Nephron progenitor cell (in vitro differentiated cells): ENCODE data around the gene EBF4.

Experiments used
- DNase-seq: peaks from one replicate; pipeline ENCODE4 v3.0.0; 2021
- H3K27ac Mint-ChIP-seq: 2 replicates; pipeline ENCODE4 v1.8.0; 2021; ENCODE audit warnings: mild to moderate bottlenecking, moderate library complexity, mixed read lengths
- H3K27me3 Mint-ChIP-seq: 2 replicates; pipeline ENCODE4 v1.8.0; 2021; ENCODE audit warnings: mild to moderate bottlenecking, low read depth, mixed read lengths; ENCODE audit not compliant: poor library complexity
- H3K36me3 Mint-ChIP-seq: 2 replicates; pipeline ENCODE4 v1.8.0; 2021; ENCODE audit warnings: low read depth, mixed read lengths
- H3K4me1 Mint-ChIP-seq: 2 replicates; pipeline ENCODE4 v1.8.0; 2021; ENCODE audit warnings: mixed read lengths
- H3K4me3 Mint-ChIP-seq: 2 replicates; pipeline ENCODE4 v1.8.0; 2021; ENCODE audit warnings: mild to moderate bottlenecking, moderate library complexity, mixed read lengths
- H3K9me3 Mint-ChIP-seq: 2 replicates; pipeline ENCODE4 v1.8.0; 2021; ENCODE audit warnings: mild to moderate bottlenecking, moderate library complexity, mixed read lengths
- TF ChIP-seq, protein P1 (sequence below): fragments of 200-600 bp; sonication (generic); IDR thresholded peaks from 2 replicates; pipeline ENCODE4 v1.5.0; 2021; ENCODE audit warnings: antibody characterized with exemption

EBF4 gene

DNA sequence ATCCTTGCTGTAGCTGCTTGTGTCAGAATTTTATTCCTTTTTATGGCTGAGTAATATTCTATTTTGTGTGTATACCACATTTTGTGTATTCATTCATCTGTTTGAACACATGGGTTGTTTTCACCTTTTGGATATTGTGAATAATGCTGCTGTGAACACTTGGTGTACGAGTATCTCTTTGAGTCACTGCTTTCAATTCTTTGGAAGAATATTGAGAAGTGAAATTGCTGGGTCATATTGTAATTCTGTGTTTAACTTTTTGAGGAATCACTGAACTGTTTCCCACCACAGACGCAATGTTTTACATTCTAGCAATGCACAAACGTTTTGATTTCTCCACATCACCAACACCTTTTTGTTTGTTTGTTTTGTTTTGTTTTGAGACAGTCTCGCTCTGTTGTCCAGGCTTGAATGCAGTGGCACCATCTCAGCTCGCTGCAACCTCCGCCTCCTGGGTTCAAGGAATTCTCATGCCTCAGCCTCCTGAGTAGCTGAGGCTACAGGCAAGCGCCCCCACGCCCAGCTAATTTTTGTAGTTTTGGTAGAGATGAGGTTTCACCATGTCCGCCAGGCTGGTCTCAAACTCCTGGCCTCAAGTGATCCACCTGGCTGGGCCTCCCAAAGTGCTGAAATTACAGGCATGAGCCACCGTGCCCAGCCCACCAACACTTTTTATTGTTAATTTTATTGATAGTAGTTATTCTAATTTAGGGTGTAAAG lies 86.2 kb downstream of the EBF4 start:
- H3K4me3 Mint-ChIP-seq = no peak overlapping the region
- TF ChIP-seq, protein P1, sequence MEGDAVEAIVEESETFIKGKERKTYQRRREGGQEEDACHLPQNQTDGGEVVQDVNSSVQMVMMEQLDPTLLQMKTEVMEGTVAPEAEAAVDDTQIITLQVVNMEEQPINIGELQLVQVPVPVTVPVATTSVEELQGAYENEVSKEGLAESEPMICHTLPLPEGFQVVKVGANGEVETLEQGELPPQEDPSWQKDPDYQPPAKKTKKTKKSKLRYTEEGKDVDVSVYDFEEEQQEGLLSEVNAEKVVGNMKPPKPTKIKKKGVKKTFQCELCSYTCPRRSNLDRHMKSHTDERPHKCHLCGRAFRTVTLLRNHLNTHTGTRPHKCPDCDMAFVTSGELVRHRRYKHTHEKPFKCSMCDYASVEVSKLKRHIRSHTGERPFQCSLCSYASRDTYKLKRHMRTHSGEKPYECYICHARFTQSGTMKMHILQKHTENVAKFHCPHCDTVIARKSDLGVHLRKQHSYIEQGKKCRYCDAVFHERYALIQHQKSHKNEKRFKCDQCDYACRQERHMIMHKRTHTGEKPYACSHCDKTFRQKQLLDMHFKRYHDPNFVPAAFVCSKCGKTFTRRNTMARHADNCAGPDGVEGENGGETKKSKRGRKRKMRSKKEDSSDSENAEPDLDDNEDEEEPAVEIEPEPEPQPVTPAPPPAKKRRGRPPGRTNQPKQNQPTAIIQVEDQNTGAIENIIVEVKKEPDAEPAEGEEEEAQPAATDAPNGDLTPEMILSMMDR = no peak
- H3K9me3 Mint-ChIP-seq = peaks cover 34% of the 10 kb centered on the region
- H3K4me1 Mint-ChIP-seq = peaks cover 5% of the 10 kb centered on the region
- no peak overlapping the region for H3K27ac Mint-ChIP-seq
- DNase-seq = no peak
- peaks cover 52% of the 10 kb centered on the region for H3K27me3 Mint-ChIP-seq
- H3K36me3 Mint-ChIP-seq = no peaks in the 10 kb centered on the region

DNA sequence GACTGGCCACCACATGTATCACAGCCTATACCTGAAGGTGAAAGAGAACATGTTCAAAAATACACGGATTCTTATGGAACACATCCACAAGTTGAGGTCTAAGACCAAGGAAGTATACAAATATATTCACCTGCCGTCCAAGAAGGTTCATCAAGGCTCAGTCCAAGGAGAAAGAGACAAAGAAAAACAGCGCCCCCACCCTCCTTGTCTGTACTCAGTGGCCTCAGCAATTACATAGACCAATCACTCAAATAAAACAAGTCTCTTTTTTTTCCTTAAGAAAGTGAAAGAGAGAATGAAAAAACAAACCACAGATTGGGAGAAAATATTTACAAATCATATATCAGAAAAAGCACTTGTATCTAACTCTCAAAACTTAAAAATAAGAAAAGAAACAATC lies 88.4 kb downstream of the EBF4 start:
- Mint-ChIP-seq H3K9me3 (peaks cover 25% of the 10 kb centered on the region), H3K4me1 (no peaks in the 10 kb centered on the region), H3K27ac (no peak overlapping the region), H3K4me3 (no peak overlapping the region), H3K27me3 (peaks cover 66% of the 10 kb centered on the region), H3K36me3 (no peaks in the 10 kb centered on the region)
- no peak for DNase-seq
- TF ChIP-seq, protein P1 = no peak

DNA sequence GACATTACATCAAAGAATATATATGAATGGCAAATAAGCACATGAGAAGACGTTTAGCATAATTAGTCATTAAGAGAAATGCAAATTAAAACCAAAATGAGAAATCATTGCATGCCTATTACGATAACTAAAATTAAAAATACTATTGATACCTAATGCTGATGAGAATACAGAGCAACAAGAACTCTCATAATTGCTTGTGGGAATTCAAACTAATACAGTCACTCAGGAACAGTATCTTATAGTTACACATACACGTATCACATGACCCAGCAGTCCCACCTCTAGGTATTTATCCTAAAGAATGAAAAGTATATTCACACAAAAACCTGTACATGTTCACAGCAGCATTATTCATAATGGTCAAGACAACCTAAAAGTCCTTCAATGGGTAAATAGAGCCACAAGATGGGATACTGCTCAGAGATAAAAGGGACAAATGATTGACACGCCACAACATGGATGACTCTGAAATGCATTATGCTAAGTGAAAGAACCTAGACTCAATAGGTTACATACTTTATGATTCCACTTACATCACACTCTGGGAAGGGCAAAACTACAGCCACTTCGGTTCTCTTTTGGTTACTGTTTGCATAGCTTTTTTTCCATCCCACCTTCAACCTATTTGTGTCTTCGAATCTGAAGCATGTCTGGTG lies 91.5 kb downstream of the EBF4 start:
- no peaks in the 10 kb centered on the region for H3K4me1 Mint-ChIP-seq
- H3K27me3 Mint-ChIP-seq = peaks cover 53% of the 10 kb centered on the region
- no peaks in the 10 kb centered on the region for H3K36me3 Mint-ChIP-seq
- peaks cover 22% of the 10 kb centered on the region for H3K9me3 Mint-ChIP-seq
- TF ChIP-seq, protein P1 = no peak
- DNase-seq = no peak
- no peak overlapping the region for H3K27ac Mint-ChIP-seq
- no peak overlapping the region for H3K4me3 Mint-ChIP-seq

DNA sequence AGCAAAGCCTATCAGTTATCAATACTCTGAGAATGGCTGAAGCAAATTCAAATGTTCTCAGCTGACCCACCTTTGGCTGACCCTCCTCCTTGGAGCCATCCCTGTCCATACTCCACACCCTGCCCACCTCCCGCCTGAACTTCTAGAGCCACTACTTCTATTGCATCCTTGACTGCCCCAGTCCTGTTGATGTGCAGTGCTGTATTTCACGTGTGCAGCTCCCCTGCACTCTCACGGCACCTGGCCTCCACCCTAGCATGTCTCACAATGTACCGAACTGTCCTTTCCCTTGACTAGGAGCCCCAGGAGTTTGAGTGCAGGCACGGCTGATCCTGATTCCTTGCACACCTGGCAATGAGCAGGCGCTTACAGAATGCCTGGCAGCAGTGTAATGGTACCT lies 100.9 kb downstream of the EBF4 start:
- H3K4me1 Mint-ChIP-seq = peaks cover 12% of the 10 kb centered on the region
- H3K36me3 Mint-ChIP-seq = peaks cover 56% of the 10 kb centered on the region
- no peak overlapping the region for H3K4me3 Mint-ChIP-seq
- H3K27ac Mint-ChIP-seq = peak overlapping the region; percentile 92
- TF ChIP-seq, protein P1 = no peak
- DNase-seq = no peak
- H3K27me3 Mint-ChIP-seq = no peaks in the 10 kb centered on the region
- peaks cover 12% of the 10 kb centered on the region for H3K9me3 Mint-ChIP-seq

DNA sequence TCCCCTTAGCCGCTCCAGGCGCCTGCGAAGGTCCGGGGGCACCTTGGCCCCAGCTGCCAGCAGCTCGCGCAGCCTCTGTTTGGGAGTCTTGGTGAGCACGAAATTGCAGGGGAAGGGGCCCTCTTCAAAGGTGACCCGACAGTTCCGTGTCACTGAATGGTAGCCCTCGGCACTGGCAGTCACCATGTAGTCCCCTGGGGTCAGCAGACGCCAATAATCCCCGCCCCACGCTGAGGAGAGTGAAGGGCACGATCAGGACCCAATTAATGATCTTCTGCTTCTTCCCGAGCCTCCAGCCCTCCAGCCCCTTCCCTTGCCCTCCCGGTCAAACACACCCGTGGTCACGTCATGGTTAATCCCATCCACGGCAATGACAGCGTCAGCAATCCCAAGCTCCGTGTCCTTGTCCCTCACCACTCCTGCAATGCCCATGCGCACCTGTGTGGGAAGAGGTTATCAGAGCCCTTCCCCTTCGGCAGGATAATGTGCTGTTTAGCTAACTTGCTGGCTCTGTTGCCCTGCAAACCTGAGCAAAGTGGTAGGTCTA lies 101.7 kb downstream of the EBF4 start:
- H3K4me3 Mint-ChIP-seq = no peak overlapping the region
- TF ChIP-seq, protein P1 = no peak
- H3K27me3 Mint-ChIP-seq = no peaks in the 10 kb centered on the region
- peak overlapping the region; percentile 94 for H3K27ac Mint-ChIP-seq
- H3K36me3 Mint-ChIP-seq = peaks cover 61% of the 10 kb centered on the region
- peaks cover 8% of the 10 kb centered on the region for H3K9me3 Mint-ChIP-seq
- DNase-seq = no peak
- peaks cover 20% of the 10 kb centered on the region for H3K4me1 Mint-ChIP-seq
